Ovary (tissue), 9 donors: ENCODE data around the gene ACSS1. TPM values are rescaled to one million over a fixed set of nuclear protein-coding genes. Genes with fewer than 3 reads are reported as not detected.

ENCODE experiments used
- DNase-seq, 5 donors: peaks; one replicate each; pipeline ENCODE4 v3.0.0-alpha.2; 2019 to 2020
- H3K27ac ChIP-seq, 2 donors: fragments of 200-600 bp; one replicate each; pipeline versions ENCODE4 v1.5.1 to v1.8.0; 2019 to 2022
- H3K27me3 ChIP-seq: fragments of 200-600 bp; one replicate; pipeline ENCODE4 v1.8.0; 2022
- H3K36me3 ChIP-seq: fragments of 200-600 bp; sonication (generic); one replicate; pipeline ENCODE4 v1.5.1; 2019
- H3K4me1 ChIP-seq: one replicate; pipeline ENCODE4 v1.8.1; 2013; ENCODE audit warnings: mild to moderate bottlenecking, moderate library complexity; ENCODE audit not compliant: insufficient read depth
- H3K4me3 ChIP-seq: fragments of 200-600 bp; sonication (generic); one replicate; pipeline ENCODE4 v1.5.1; 2017
- H3K9me3 ChIP-seq, 2 donors: fragments of 200-600 bp in 1 of 2; sonication (generic) in 1 of 2; one replicate each; pipeline versions ENCODE4 v1.5.1 to v1.8.1; 2013 to 2019; ENCODE audit warnings: mild to moderate bottlenecking in 1 of 2, moderate library complexity in 1 of 2
- EP300 ChIP-seq: sonication (generic); formaldehyde crosslinking; IDR thresholded peaks from one replicate; pipeline ENCODE4 v1.6.1; 2017; ENCODE audit warnings: antibody characterized with exemption
- POLR2A ChIP-seq: fragments of 450-650 bp; IDR thresholded peaks from one replicate; pipeline ENCODE4 v1.6.1; 2017; ENCODE audit warnings: antibody characterized with exemption, mild to moderate bottlenecking, moderate library complexity
- WGBS, 3 donors: extraction: QIAGEN DNeasy Blood & Tissue Kit in 1 of 3; methylation state at CpG; one replicate each; pipeline versions ENCODE4 v1.1.5 to v1.1.7; 2013 to 2017; 5-methylcytosine and 5-hydroxymethylcytosine counted together
- intact Hi-C, 4 donors: fragments of 100-400 bp; cut with DNase I; formaldehyde crosslinking; loops; one replicate each; pipeline versions ENCODE4 v1.11.0 to v1.15.1; 2022 to 2023
- polyA plus RNA-seq, 2 donors: library from polyadenylated mRNA; stranded (reverse); fragments of 200-250 nt in 1 of 2; fragments of 350-450 nt in 1 of 2; fragmentation: Illumina TruSeq in 1 of 2; extraction: RNeasy Lipid Tissue Mini Kit (QIAGEN cat#74804) in 1 of 2; gene quantifications; one replicate each; pipeline ENCODE4 v1.2.3, GENCODE V29; 2013 to 2014
- total RNA-seq, 7 donors: library from RNA; depleted of rRNA in 2 of 7; stranded (reverse); fragments of >200 nt in 2 of 7; fragmentation: NEBNext Ultra II Directional in 3 of 7; extraction: Animal tissue kit (Norgen Biotek cat#: 25700) in 3 of 7; gene quantifications; one replicate each; pipeline versions ENCODE4 v1.1.0 to v1.2.4, GENCODE V29; 2016 to 2023
- TF ChIP-seq, protein P1 (sequence below), 3 donors: fragments of 450-650 bp in 2 of 3; fragments of 200-600 bp in 1 of 3; IDR thresholded peaks; one replicate each; pipeline versions ENCODE4 v1.5.1 to v1.8.0; 2016 to 2022; ENCODE audit warnings: antibody characterized with exemption in 3 of 3, mild to moderate bottlenecking in 1 of 3
- donor health status: DM: no; HTN: no; CAD: no; lungs with moderate emphysema.
- donor health status: DM: no; HTN: no; CAD: no.
- donor health status: Bipolar disorder and iron deficiency.
- donor health status: DM: yes; HTN: yes; CAD: no.
- donor health status: DM: no; HTN: no; CAD: no.
- donor health status: DM: yes; HTN: yes; CAD: no.

ACSS1 gene
- total and polyA plus RNA-seq, 9 donors, result 13.1 to 37.0 (median 29.0) TPM

DNA sequence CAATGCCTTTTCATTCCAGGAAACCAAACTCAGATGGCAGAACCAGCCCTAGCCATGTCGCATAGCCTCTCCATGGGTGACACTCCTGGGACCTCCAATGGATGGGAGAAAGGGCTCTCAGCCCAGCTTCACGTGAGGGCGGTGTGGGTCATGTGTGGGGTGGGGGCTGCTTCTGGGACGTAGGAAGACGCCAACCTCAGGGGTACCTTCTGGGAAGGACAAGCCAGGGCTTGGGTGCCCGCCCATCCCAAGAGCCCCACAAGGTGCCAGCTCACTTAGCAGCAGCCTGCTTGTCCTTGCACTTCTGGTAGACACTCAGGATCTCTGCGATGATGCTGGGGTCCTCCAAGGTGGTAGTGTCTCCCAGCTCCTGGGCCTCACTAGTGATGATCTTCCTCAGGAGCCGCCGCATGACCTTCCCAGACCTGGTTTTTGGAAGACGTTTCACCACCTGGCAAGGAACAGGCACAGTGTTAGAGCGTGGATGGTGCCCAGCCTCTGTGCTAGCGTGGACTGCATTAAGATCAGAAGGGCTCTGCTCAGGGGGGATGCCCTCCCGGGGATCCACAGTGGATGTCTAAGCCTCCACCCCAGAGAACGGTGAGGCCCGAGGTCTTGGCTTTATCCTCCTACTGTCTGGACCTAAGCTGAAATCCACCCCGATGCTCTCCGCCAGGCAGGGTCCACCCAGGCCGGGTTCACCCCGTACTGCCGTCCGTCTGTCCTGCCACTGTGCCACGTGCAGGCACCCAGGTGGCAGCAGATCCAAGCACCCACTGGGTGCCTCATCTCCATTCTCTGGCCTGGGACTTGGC lies 50.2 kb downstream of the ACSS1 start:
- Histone ChIP-seq H3K27me3 (no peaks in the 10 kb centered on the region), H3K36me3 (no peaks in the 10 kb centered on the region), H3K4me3 (no peak overlapping the region), H3K4me1 (peaks cover 1% of the 10 kb centered on the region), H3K27ac (no peak overlapping the region), H3K9me3 (no peaks in the 10 kb centered on the region)
- no peak for TF ChIP-seq EP300
- no peak for TF ChIP-seq POLR2A
- TF ChIP-seq, protein P1, sequence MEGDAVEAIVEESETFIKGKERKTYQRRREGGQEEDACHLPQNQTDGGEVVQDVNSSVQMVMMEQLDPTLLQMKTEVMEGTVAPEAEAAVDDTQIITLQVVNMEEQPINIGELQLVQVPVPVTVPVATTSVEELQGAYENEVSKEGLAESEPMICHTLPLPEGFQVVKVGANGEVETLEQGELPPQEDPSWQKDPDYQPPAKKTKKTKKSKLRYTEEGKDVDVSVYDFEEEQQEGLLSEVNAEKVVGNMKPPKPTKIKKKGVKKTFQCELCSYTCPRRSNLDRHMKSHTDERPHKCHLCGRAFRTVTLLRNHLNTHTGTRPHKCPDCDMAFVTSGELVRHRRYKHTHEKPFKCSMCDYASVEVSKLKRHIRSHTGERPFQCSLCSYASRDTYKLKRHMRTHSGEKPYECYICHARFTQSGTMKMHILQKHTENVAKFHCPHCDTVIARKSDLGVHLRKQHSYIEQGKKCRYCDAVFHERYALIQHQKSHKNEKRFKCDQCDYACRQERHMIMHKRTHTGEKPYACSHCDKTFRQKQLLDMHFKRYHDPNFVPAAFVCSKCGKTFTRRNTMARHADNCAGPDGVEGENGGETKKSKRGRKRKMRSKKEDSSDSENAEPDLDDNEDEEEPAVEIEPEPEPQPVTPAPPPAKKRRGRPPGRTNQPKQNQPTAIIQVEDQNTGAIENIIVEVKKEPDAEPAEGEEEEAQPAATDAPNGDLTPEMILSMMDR (IDR thresholded peaks at IDR 0.05), result no peak
- peak in 1 of 5 donors; percentile 3 for DNase-seq
- WGBS, 3 donors, result 92 to 97% (median 93%) methylated on average over 20 to 22 of the region's 22 CpGs
- intact Hi-C loops, result no loop called here

DNA sequence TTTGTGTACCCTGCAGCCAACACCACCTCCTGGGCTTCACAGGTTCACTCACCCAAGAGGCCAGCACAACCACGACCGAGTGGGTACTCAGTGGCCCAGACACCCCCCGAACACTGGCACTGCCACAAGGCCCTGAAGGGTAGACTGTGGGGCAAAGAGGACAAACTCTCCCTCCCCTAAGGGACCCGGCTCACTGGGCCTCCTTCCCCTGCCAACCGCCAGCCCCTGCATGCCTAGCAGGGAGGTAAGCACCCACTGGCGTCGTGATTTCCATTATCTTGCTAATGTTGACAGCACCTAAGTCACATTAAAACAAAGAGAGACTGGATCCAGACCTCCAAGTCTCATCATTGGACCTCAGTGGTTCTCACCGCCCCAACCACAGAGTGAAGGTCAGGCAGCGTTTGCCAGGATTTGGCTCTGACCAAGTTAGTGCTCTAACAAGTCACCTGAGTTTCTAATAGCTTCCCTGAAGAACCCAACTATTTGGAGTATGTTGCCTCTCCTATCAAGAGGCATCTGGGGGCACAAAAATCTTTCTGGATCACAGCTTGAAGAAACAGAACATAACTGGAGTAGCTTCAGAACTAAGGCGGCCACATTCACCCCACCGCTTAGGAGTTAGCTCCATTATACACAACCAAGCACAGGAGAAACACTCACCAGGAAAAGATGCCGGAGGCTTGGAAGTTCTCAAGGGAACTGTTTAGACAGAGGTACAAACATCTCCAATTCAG lies 51.3 kb downstream of the ACSS1 start:
- TF ChIP-seq, protein P1 (IDR thresholded peaks at IDR 0.05), result no peak
- TF ChIP-seq EP300, result no peak
- no peak for TF ChIP-seq POLR2A
- intact Hi-C loops, result no loop called here
- H3K36me3 ChIP-seq, result no peaks in the 10 kb centered on the region
- 85 to 95% (median 87%) methylated on average over 12 of the region's 12 CpGs for WGBS, 3 donors
- peak in 1 of 5 donors; percentile 4 for DNase-seq
- no peaks in the 10 kb centered on the region for H3K27me3 ChIP-seq
- no peak overlapping the region for H3K4me3 ChIP-seq
- H3K9me3 ChIP-seq, result no peaks in the 10 kb centered on the region
- H3K4me1 ChIP-seq, result peaks cover 1% of the 10 kb centered on the region
- H3K27ac ChIP-seq, result no peak overlapping the region

DNA sequence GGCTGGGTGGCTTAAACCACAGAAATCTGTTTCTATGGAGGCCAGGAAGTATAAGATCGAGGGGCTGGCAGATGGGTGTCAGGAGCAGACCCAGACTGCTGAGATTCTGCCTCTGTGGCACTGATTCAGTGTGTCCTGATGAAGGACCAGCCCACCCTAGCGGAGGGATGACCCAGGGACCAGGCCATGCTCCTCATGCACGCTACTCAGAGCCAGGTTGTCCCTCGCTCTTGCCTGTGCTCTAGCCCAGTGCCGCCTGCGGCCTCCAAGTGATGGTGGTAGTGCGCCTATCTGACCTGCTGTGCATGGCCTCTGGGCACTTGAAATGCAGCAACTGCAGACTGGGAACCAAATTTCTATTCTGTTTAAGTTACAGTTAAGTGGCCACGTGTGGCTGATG lies 52.3 kb downstream of the ACSS1 start:
- Histone ChIP-seq H3K27ac (no peak overlapping the region), H3K4me1 (peaks cover 4% of the 10 kb centered on the region), H3K27me3 (no peaks in the 10 kb centered on the region), H3K36me3 (no peaks in the 10 kb centered on the region), H3K9me3 (no peaks in the 10 kb centered on the region), H3K4me3 (no peak overlapping the region)
- intact Hi-C loops, result no loop called here
- 75 to 89% (median 79%) methylated on average over 8 of the region's 8 CpGs for WGBS, 3 donors
- peak in 1 of 5 donors; percentile 6 for DNase-seq
- no peak for TF ChIP-seq POLR2A
- TF ChIP-seq EP300, result no peak
- TF ChIP-seq, protein P1 (IDR thresholded peaks at IDR 0.05), result no peak

DNA sequence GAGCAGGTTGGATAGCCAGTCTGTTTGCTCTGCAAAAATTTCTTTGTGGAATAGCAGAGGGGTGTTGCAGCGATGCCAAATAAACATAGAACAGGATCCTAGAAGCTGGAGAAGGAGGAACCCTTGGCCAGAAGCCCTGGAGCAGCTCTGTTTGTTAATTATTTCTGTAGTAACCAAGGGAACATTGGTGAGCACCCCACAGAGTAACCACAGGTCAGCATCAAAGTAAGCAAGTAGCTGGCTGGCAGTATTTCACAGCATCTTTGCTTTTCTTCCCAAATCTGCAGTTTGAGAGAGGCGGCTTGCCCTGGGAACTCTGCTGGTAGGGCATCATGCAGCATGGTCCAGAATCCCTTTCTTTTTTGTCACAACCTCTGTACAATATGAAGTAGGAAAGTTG lies 52.7 kb downstream of the ACSS1 start:
- Histone ChIP-seq H3K4me1 (peaks cover 7% of the 10 kb centered on the region), H3K27me3 (no peaks in the 10 kb centered on the region), H3K36me3 (no peaks in the 10 kb centered on the region), H3K9me3 (no peaks in the 10 kb centered on the region), H3K27ac (no peak overlapping the region), H3K4me3 (no peak overlapping the region)
- DNase-seq, result peak in 4 of 5 donors; percentile 64 to 74 (median 72)
- WGBS, 3 donors, result 6 to 32% (median 26%) methylated on average over 2 of the region's 2 CpGs
- no peak for TF ChIP-seq POLR2A
- TF ChIP-seq, protein P1 (IDR thresholded peaks at IDR 0.05), result no peak
- no peak for TF ChIP-seq EP300
- intact Hi-C loops, result no loop called here
